Thyroid gland (tissue), 4 donors: ENCODE results near the gene RNF183. TPM values are rescaled to one million over a fixed set of nuclear protein-coding genes. Genes with fewer than 3 reads are reported as not detected.

Source experiments
- DNase-seq, 2 donors: peaks; one replicate each; pipeline ENCODE4 v3.0.0-alpha.2; 2019
- H3K27ac ChIP-seq, 3 donors: fragments of 200-600 bp; sonication (generic); 1 replicate in 2 of 3; 2 replicates in 1 of 3; pipeline ENCODE4 v1.5.1; 2016 to 2019; ENCODE audit warnings: mild to moderate bottlenecking in 1 of 3, moderate library complexity in 1 of 3
- H3K27me3 ChIP-seq: fragments of 200-600 bp; sonication (generic); one replicate; pipeline ENCODE4 v1.5.1; 2019
- H3K36me3 ChIP-seq, 2 donors: fragments of 200-600 bp; sonication (generic); one replicate each; pipeline ENCODE4 v1.5.1; 2016 to 2019
- H3K4me1 ChIP-seq, 2 donors: fragments of 200-600 bp; sonication (generic); one replicate each; pipeline ENCODE4 v1.5.1; 2017 to 2019
- H3K4me3 ChIP-seq, 3 donors: fragments of 200-600 bp; sonication (generic); replicated peaks in 1 of 3; 1 replicate in 2 of 3; 2 replicates in 1 of 3; pipeline ENCODE4 v1.5.1; 2016; ENCODE audit warnings: mild to moderate bottlenecking in 1 of 3
- H3K9me3 ChIP-seq: fragments of 200-600 bp; sonication (generic); one replicate; pipeline ENCODE4 v1.5.1; 2017
- CTCF ChIP-seq, 6 experiments: fragments of 200-600 bp in 3 of 6; fragments of 450-650 bp in 3 of 6; sonication (generic) in 3 of 6; IDR thresholded peaks; one replicate each; pipeline ENCODE4 v1.5.1; 2016 to 2019; ENCODE audit warnings: antibody characterized with exemption in 6 of 6, mild to moderate bottlenecking in 2 of 6, inconsistent platforms in 1 of 6, moderate library complexity in 1 of 6
- POLR2A ChIP-seq, 2 donors: fragments of 450-650 bp; IDR thresholded peaks; one replicate each; pipeline ENCODE4 v1.6.1; 2017; ENCODE audit warnings: antibody characterized with exemption in 2 of 2, mild to moderate bottlenecking in 2 of 2, moderate library complexity in 1 of 2
- WGBS, 2 donors: methylation state at CpG; one replicate each; pipeline ENCODE4 v1.1.5; 2017; 5-methylcytosine and 5-hydroxymethylcytosine counted together
- intact Hi-C: fragments of 100-400 bp; cut with DNase I; formaldehyde crosslinking; loops from one replicate; pipeline ENCODE4 v1.15.1; 2023
- total RNA-seq, 4 donors: library from RNA; depleted of rRNA; stranded (reverse); fragments of >200 nt; gene quantifications; one replicate each; pipeline ENCODE4 v1.2.3, GENCODE V29; 2016

RNF183 gene
- total RNA-seq, 4 donors from 2014 or later = not detected

- Histone ChIP-seq H3K27ac (no peak overlapping the region), H3K4me1 (peaks cover 0 to 18% of the 10 kb centered on the region in 2 donors), H3K4me3 (no peak overlapping the region), H3K36me3 (no peaks in the 10 kb centered on the region), H3K27me3 (no peaks in the 10 kb centered on the region), H3K9me3 (no peaks in the 10 kb centered on the region)
- intact Hi-C loops = no loop called here
- DNase-seq = no peak
- no peak for TF ChIP-seq POLR2A (IDR thresholded peaks at IDR 0.05)
- 79 to 82% methylated on average over 3 of the region's 3 CpGs for WGBS, 2 donors
Measured at GRCh38 chr9:113311961-113312360, 8.8 kb upstream of the RNF183 start.

- intact Hi-C loops = no loop called here
- H3K27ac ChIP-seq = no peak overlapping the region
- H3K4me3 ChIP-seq = no peak overlapping the region
- H3K4me1 ChIP-seq = peaks cover 0 to 19% of the 10 kb centered on the region in 2 donors
- WGBS, 2 donors = 33 to 47% methylated on average over 3 of the region's 3 CpGs
- H3K27me3 ChIP-seq = no peaks in the 10 kb centered on the region
- TF ChIP-seq POLR2A (IDR thresholded peaks at IDR 0.05) = no peak
- TF ChIP-seq CTCF (IDR thresholded peaks at IDR 0.05) = no peak
- H3K36me3 ChIP-seq = no peaks in the 10 kb centered on the region
- no peaks in the 10 kb centered on the region for H3K9me3 ChIP-seq
- DNase-seq = peak; percentile 13 to 32
Measured at GRCh38 chr9:113310538-113310937, 7.4 kb upstream of the RNF183 start.

- intact Hi-C loops = loop anchor here (10.0 kb wide), 1 partner anchor 345 kb away; no protein-coding TSS in a partner anchor
- peaks cover 0 to 19% of the 10 kb centered on the region in 2 donors for H3K4me1 ChIP-seq
- H3K27me3 ChIP-seq = no peaks in the 10 kb centered on the region
- H3K36me3 ChIP-seq = no peaks in the 10 kb centered on the region
- TF ChIP-seq CTCF (IDR thresholded peaks at IDR 0.05) (peak in 5 of 6 experiments; percentile 13 to 81 (median 69)), POLR2A (IDR thresholded peaks at IDR 0.05) (no peak)
- no peaks in the 10 kb centered on the region for H3K9me3 ChIP-seq
- H3K27ac ChIP-seq = no peak overlapping the region
- WGBS, 2 donors = 13 to 16% methylated on average over 2 of the region's 2 CpGs
- DNase-seq = peak; percentile 33 to 37
- H3K4me3 ChIP-seq = no peak overlapping the region
Measured at GRCh38 chr9:113309204-113309813, 6.1 kb upstream of the RNF183 start.

- intact Hi-C loops = loop anchor here (10.0 kb wide), 1 partner anchor 347 kb away; no protein-coding TSS in a partner anchor
- Histone ChIP-seq H3K36me3 (no peaks in the 10 kb centered on the region), H3K9me3 (no peaks in the 10 kb centered on the region), H3K27ac (no peak overlapping the region), H3K27me3 (no peaks in the 10 kb centered on the region), H3K4me1 (peaks cover 0 to 19% of the 10 kb centered on the region in 2 donors), H3K4me3 (no peak overlapping the region)
- peak; percentile 45 to 57 for DNase-seq
- whole genome bisulfite sequencing, 2 donors = 46 to 47% methylated on average over 8 of the region's 8 CpGs
- TF ChIP-seq CTCF (IDR thresholded peaks at IDR 0.05) = no peak
- TF ChIP-seq POLR2A (IDR thresholded peaks at IDR 0.05) = no peak
Measured at GRCh38 chr9:113307396-113307975, 4.3 kb upstream of the RNF183 start.

GRCh38 chr9:113306566-113306965, 3.4 kb upstream of the RNF183 start:
- H3K9me3 ChIP-seq = no peaks in the 10 kb centered on the region
- TF ChIP-seq POLR2A (IDR thresholded peaks at IDR 0.05) (no peak), CTCF (IDR thresholded peaks at IDR 0.05) (no peak)
- no peaks in the 10 kb centered on the region for H3K27me3 ChIP-seq
- intact Hi-C loops = loop anchor here (10.0 kb wide), 1 partner anchor 348 kb away; no protein-coding TSS in a partner anchor
- DNase-seq = no peak
- peaks cover 0 to 19% of the 10 kb centered on the region in 2 donors for H3K4me1 ChIP-seq
- H3K27ac ChIP-seq = no peak overlapping the region
- H3K36me3 ChIP-seq = no peaks in the 10 kb centered on the region
- H3K4me3 ChIP-seq = no peak overlapping the region
- WGBS, 2 donors = 96 to 98% methylated on average over 1 of the region's 1 CpG
